Caki2 (cell line): ENCODE measurements around the gene GNG13. TPM values are rescaled to one million over a fixed set of nuclear protein-coding genes. Genes with fewer than 3 reads are reported as not detected.

ENCODE experiments used
- DNase-seq: peaks from one replicate; pipeline ENCODE4 v3.0.0-alpha.2; 2015; ENCODE audit warnings: low read depth
- in situ Hi-C: cut with HindIII; loops from 2 replicates; pipeline ENCODE4 v1.10.0; 2016; ENCODE audit warnings: low sequenced_read_pairs, low pct_unique_long_range_greater_than_20kb, mixed read lengths
- total RNA-seq: library from RNA; depleted of rRNA; stranded (reverse); fragments of >200 nt; shearing (Covaris generic); gene quantifications from 2 replicates; pipeline ENCODE4 v1.2.3, GENCODE V29; 2014; ENCODE audit warnings: low replicate concordance

The GNG13 gene
- total RNA-seq, 1 experiment from 2014 or later: not detected

DNA sequence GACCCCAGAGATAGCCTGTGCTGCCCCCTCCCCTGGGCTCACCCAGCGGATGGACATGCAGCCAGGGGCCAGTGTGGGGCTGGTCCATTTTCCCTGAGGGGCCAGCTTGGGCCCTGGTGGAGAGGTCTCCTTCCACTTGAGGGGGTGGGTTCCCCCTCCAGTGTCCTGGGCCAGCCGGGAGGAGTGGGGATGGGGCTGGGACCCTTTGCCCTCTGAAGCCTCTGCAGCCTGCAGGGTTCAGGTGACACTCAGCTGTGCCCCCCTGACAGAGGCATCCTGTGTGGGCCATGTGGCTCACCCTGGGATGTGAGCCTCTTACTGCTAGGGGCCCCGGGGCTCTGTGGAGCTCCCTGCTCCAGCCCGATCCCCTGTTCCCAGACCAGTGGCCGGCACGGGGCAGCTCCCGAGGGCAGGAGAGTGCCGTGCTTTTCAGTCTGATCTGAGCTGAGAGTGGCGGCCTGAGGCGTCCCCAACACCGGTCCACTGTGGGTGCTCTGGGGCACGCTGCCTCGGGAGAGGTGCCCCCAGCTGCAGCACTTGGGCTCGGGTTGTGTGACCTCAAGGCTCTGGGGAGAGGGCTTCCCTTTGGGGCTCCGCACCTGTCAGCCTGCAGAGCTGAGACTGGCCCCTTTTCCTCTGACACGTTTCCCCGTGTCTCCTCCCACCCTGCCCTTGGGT is 439 bp upstream of the GNG13 start:
- in situ Hi-C loops: no loop called here
- DNase-seq: no peak

DNA sequence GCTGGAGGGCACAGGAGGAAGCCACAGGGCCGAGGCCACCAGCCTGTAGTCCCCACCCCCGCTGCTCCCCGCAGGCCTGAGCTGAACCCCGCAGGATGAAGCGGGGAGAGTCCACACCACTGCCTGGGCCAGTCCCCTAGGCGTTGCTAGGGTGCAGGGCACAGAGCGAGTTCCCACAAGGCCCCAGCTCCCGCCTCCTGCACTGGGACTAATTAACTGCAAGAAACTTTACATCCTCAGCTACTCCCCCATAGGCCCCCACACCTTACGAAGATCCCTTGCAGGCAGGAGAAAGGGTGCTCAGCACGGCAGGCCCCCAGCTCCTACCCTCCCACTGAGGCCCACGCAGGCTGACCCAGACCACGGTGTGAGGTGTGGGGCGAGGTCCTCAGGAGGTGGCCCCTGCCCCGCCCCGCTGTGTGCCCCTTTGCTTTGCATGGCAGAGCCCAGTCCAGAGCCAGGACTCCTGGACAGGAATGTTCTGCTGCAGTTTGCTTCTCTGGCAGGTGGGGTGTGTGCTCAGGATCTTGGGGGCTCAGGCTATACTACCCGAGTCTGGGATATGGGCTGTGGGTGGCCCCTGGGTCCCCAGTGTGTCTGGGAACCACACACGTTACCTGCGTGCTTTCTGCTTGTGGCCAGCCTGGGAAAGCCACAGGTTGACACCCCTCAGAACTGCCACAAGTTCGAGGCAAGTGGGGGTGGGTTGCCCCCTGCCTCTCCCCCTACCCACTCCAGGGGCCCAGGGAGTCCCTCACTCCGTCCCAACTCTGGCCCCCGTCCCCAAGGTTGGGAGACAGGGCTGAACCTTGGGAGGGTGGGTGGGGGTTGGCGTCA is 1.2 kb downstream of the GNG13 start:
- no peak for DNase-seq
- in situ Hi-C loops: no loop called here

DNA sequence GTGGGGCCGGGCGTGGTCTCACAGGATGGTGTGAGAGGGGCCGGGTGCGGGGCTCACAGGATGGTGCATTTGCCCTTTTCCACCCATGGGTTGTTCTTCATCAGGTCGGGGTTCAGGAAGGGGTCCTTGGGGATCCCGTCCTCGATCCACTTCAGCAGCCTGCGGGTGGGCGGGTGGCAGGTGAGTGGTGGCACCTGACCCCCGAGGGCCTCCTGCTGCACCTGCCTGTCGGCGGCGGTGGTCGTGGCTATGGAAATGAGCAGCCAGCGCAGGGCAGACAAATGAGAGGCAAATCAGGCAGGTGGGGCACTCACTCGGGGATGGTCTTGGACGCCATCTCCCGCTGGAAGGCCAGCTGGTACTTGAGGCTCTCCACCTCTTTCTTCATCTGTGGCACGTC is 1.9 kb downstream of the GNG13 start:
- in situ Hi-C loops: no loop called here
- DNase-seq: no peak

DNA sequence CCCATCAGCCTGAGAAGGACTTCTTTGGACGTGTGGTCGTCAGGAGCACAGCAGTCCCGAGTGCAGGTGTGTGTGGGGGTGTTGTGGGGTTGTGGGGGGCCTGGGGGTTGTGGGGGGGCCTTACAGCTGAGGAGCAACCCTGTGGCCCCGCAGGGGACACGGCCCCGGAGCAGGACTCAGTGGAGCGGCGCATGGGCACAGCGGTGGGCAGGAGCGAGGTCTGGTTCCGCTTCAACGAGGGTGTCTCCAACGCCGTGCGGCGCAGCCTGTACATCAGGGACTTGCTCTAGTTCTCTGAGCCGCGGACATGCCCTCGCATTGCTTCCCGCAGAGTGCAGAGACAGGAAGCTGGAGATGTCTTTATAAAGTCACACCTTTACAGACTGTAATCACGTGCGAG is 2.8 kb downstream of the GNG13 start:
- in situ Hi-C loops: no loop called here
- DNase-seq: no peak

DNA sequence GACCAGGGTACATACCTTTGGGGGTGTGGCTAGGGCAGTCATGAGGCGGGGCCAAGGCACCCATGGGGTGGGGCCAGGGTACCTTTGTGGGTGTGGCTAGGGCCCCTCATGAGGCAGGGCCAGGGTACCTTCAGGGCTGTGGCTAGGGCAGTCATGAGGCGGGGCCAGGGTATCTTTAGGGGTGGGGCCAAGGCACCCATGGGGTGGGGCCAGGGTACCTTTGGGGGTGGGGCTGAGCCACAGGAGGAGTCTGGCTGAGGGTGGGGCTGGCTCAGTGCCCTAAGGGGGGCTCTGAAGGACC is 3.5 kb downstream of the GNG13 start:
- in situ Hi-C loops: no loop called here
- DNase-seq: no peak

DNA sequence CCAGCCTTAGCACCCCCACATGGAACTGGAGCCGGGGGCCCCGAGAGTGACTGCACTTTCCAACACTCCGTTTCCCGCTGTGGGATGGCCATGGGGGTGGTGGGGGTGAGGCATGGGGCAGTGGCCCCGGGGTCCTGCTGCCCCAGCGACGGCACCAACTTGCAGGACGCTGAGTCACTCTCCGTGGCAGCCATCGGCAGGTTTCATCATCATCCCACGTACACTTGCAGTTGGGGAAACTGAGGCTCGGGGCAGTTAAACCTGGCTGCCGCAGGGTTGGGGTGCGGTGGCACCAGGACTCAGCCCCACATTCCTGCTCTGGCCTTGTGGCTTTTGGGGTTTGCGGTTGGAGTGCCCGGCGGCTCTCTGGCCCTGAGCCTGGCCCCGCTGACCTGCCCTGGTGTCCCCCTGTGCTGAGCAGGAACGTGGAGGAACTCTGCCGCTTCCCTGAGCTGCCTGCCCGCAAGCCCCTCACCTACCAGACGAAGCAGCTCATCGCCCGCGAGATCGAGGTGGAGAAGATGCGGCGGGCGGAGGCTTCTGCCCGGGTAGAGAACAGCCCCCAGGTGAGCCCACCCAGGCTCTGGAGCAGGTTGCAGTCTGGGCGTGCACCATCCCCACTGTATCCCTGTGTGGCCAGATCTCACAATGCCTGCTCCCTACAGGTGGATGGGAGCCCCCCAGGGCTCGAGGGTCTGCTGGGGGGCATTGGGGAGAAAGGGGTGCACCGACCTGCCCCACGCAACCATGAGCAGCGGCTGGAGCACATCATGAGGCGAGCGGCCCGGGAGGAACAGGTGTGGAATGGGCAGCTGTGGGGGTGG is 4.0 kb downstream of the GNG13 start:
- in situ Hi-C loops: no loop called here
- no peak for DNase-seq

DNA sequence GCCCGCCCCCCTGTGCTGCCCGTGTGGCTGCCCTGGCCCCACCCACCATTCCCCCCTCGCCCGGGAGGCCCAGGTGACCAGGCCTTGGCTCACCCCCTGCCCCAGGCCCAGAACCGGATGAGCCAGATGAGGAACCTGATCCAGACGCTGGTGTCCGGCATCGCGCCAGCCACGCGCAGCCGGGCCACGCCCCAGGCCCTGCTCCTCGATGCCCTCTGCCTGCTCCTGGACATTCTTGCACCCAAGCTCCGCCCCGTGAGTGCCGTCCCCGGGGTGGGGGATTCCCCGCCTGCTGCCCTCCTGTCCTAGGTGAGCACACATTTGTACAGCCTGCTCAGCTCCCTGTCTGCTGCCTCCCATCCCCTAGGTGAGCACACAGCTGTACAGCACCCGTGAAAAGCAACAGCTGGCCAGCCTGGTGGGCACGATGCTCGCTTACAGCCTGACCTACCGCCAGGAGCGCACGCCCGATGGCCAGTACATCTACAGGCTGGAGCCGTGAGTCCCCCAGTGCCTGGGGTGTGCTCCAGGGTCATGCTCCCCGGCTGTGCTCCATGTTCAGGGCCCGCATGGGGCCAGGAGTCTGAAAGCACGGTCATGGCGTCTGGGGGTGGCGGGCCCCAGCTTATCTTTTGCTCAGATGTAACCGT is 4.8 kb downstream of the GNG13 start:
- in situ Hi-C loops: no loop called here
- peak; percentile 85 for DNase-seq

DNA sequence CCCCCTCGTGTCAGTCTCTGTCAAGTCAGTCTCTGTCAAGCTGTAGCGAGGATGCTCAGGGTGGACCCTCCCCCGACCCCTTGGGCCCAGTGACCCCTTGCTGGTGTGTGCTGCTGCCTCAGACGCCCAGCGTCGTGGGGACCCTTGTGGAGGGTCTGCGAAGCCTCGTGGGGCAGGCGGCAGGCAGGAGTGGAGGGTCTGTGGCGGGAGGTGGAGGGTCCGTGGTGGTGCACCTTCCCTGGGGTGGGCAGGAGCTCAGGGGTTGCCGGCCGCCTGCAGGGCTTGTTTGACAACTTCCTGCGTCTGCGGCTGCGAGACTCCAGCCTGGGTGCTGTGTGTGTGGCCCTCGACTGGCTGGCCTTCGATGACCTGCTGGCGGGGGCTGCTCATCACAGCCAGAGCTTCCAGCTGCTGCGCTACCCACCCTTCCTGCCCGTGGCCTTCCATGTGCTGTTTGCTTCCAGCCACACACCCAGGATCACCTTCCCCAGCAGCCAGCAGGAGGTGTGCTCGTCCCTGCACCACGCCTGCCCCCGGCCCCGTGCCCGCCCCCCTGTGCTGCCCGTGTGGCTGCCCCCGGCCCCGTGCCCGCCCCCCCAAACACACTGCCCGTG is 5.6 kb downstream of the GNG13 start:
- no peak for DNase-seq
- in situ Hi-C loops: no loop called here

DNA sequence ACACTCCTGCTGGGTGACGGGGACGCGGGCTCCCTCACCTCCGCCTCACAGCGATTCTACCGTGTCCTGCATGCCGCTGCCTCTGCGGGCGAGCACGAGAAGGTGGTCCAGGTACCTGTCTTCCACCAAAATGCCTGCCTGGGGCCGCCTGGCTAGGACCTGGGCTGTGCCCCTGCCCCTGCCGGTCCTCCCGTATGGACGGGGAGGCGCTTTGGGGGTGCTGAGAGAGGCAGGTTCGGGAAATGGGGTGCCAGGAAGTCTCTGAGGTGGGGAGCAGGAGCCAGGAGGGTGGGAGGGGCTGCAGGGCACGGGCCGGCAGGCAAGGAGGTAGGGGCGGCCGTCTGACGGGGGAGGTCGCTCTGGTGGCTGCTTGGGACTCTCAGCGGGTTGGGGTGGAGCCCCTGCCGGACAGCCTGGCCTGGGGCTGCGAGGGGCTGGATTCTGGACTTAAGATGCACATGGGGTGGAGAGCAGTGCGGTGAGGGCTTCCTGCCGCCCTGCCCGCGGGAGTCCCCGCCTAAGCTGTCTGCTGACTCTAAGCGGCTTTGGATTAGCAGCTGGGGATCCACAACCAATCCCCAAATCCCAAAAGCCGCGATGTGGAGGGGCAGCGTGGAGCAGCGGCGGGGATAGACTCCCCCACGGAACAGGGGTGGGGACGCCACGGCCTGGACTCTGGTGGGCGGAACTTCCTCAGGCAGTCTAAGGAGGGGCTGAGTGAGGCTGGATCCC is 6.3 kb downstream of the GNG13 start:
- in situ Hi-C loops: no loop called here
- no peak for DNase-seq

DNA sequence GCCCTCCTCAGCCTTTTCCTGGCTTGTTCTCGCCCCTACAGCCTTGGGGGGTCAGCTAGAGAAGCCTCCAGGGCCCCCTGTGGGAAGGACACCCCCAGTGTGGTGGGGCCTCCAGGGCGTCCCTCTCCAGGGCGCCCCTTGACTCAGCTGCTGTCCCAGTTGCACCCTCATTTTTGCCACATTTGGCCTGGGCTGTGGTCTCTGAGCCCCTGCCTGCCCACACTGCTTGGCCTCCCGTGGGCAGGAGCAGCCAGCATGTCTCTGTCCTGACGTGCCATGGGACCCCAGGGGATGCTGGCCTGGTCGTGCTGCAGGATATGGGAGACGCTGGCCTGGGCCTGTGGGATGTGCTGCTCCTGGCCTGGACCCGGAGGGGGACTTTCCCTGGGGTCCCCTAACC is 7.1 kb downstream of the GNG13 start:
- in situ Hi-C loops: no loop called here
- DNase-seq: no peak

DNA sequence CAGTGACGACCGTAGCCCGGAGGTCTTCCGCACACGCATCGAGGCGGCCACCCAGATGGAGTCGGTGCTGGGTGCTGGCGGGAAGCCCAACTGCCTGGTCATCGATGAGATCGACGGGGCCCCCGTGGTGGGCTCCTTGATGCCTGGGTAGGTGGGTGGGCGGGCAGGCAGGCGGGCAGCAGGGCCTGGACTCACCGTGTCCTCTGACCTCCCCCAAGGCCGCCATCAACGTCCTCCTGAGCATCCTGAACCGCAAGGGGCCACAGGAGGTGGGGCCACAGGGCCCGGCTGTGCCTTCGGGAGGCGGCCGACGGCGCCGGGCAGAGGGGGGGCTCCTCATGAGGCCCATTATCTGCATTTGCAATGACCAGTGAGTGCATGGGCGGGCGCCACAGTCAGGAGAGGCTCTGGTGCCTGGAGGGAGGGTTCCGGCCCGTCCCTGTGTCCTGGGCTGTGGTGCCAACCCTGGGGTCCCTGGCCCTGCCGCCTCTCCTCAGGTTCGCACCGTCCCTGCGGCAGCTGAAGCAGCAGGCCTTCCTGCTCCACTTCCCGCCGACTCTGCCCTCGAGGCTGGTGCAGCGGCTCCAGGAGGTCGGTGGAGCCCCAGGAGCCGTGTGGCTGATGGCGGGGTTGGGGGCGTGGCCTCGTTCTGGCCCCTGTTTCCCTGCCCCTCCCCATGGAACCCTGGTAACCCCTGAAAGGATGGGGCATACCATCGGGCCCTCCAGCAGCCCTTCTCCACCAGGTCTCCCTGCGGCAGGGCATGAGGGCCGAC is 8.1 kb downstream of the GNG13 start:
- in situ Hi-C loops: no loop called here
- no peak for DNase-seq

DNA sequence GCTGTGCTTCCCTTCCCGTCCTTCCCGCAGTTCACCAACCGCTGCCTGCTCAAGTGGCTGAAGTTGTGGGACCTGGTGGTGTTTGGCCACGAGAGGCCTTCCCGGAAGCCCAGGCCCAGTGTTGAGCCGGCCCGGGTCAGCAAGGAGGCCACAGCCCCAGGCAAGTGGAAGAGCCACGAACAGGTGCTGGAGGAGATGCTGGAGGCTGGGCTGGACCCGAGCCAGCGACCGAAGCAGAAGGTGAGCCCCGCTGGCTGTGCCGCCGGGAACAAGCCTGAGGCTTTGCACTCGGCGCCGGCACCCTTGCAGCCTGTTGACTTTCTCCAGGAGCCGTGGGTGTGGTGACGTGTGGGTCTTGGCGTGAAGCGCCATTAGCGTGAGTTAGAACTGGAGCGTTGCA is 9.4 kb downstream of the GNG13 start:
- in situ Hi-C loops: no loop called here
- DNase-seq: no peak

DNA sequence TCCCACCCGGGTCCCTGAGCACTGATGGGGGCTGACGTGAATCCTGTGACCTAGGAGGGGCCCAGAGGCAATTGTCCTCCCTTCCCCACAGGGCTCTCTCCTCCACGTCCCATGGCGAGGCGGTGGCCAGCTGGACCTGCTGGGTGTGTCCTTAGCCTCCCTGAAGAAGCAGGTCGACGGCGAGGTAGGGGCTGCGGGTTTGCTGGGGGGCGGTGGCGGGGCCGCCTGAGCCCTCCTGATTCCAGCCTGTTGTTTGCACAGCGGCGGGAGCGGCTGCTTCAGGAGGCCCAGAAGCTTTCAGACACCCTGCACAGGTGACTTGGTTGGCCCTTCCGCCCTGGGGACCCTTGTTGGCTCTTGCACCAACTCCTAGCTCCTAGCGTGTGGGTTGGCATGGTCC is 10.4 kb downstream of the GNG13 start:
- no peak for DNase-seq
- in situ Hi-C loops: no loop called here

DNA sequence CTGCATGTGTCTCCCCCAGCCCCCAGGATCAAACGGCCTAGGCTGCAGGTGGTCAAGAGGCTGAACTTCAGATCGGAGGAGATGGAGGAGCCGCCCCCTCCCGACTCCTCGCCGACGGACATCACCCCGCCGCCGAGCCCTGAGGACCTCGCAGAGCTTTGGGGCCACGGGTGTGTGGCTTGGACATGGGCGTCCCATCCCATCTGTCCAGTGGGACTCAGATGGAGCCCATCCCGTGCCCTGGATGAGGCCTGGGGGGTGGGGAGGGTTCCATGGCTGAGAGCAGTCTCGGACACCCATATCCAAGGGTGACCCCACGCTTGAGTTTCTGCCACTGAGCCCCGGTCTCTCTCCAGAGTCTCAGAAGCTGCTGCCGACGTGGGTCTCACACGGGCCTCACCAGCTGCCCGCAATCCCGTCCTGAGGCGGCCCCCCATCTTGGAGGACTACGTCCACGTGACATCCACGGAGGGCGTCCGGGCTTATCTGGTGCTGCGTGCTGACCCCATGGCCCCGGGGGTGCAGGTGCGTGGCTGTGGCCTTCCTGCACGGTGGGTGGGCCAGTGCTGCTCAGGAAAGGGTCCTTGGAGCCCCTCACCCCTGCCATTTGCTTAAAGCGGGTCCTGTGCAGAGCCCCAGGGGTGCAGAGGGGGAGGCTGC is 11.2 kb downstream of the GNG13 start:
- in situ Hi-C loops: no loop called here

DNA sequence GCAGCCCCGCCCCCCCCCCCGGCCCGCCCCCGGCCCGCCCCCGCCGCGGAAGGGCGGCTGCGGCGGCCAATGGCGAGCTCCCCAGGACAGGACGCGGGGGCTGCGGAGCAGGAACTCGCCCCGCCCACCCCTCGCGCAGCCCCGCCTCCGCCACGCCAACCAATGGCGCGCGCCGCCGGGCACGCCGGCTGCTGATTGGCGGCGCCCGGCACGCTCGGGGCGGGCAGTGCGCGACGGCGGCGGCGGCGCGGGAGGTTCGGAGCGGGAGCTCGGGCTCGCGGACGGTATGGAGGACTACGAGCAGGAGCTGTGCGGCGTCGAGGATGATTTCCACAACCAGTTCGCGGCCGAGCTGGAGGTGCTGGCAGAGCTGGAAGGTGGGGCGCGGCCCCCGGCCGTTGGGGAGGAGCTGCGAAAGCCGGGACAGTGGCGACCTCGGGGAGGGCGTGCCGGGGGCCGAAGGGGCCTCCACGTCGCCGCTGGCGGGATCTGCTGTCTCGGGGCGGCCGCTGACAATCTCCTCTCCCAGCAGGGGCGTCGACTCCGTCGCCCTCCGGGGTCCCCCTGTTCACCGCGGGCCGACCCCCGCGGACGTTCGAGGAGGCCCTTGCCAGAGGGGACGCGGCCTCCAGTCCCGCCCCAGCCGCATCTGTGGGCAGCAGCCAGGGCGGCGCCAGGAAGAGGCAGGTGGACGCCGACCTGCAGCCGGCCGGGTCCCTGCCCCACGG is 12.0 kb downstream of the GNG13 start, which contains the start of gene CHTF18:
Gene CHTF18 (plus strand): TSS at position 222 of the 728 bp plus-strand sequence. CDS start 65 bp downstream, at position 287.
- in situ Hi-C loops: no loop called here
- DNase-seq: peak; percentile 80

More for the DNA sequence above, 11.2 kb downstream of the GNG13 start:
- no peak for DNase-seq

DNA sequence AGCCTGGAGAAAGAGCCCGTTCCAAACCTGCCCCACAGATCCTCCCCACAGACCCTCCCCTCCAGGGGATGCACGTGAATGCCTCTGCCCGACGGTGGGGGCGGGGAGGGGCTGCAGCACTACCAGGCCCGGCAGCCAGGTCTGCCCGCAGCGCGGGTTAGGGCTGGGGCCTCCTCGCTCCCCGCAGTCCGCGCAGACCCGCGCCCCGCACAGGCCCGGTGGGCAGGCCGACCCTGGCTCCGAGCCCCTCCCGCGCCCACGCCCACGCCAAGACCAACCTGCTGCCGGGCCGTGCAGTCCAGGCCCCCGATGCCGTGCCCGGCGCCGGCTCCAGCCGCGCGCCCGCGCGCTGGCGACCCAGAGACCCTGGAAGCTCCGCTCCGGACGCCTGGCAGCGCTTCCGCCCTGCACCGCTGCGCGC is 12.5 kb downstream of the GNG13 start, which contains the start of gene RPUSD1:
Gene RPUSD1 (minus strand): TSS at position 404 of the 421 bp plus-strand sequence. CDS start 644 bp downstream, outside the sequence.
- DNase-seq: peak; percentile 57
- in situ Hi-C loops: no loop called here
